ENCODE results near the gene NEB. TPM values are rescaled to one million over a fixed set of nuclear protein-coding genes. Genes with fewer than 3 reads are reported as not detected.

NEB gene
- total RNA-seq, result under 1 TPM; 0.12 to 0.26 TPM

GRCh38 chr2:151733771-151734672 lies at the start of gene NEB:
Gene NEB, minus strand, starts transcription at chr2:151734476. Its CDS starts 1,320 bp downstream, at chr2:151733156.
- H3K4me3 Mint-ChIP-seq, result no peak within 1 kb of the TSS
- no peak within 1 kb of the TSS for H3K27ac Mint-ChIP-seq
- no peak for DNase-seq
- CTCF ChIA-PET, result no interaction called here
- no peaks in the 10 kb centered on the region for H3K4me1 Mint-ChIP-seq
- no peak for ATAC-seq
- H3K27me3 Mint-ChIP-seq, result peaks cover 7% of the 10 kb centered on the region
- H3K36me3 Mint-ChIP-seq, result no peaks in the 10 kb centered on the region
- H3K9me3 Mint-ChIP-seq (ENCODE audit: low read depth), result no peaks in the 10 kb centered on the region

DNA sequence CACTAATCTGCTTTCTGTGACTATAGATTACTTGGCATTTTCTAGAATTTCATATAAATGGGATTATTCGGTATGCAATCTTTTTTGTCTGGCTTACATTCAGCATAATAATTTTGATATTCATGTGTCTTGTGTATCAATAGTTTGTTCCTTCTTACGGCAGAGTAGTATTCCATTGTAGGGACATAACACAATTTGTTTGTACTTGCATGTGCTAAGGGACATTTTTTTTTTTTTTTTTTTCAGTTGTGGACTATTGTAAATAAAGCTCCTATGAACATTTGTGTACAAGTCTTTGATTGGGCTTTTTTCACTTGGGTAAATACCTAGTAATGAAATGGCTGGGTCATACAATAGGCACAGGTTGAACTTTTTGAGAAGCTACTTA lies 48.9 kb upstream of the NEB start:
- Mint-ChIP-seq H3K36me3 (peaks cover 41% of the 10 kb centered on the region), H3K27me3 (no peaks in the 10 kb centered on the region)
- DNase-seq, result no peak

GRCh38 chr2:151782378-151783132 lies 48.3 kb upstream of the NEB start:
- Mint-ChIP-seq H3K9me3 (ENCODE audit: low read depth) (no peaks in the 10 kb centered on the region), H3K27me3 (no peaks in the 10 kb centered on the region), H3K4me1 (no peaks in the 10 kb centered on the region), H3K36me3 (peaks cover 42% of the 10 kb centered on the region), H3K4me3 (no peak overlapping the region), H3K27ac (no peak overlapping the region)
- CTCF ChIA-PET, result interaction anchor here (1.1 kb wide), 1 partner anchor 45 kb away, joined by 3 read pairs; no protein-coding TSS in a partner anchor
- DNase-seq, result no peak
- ATAC-seq, result no peak

More for the DNA sequence above, 48.9 kb upstream of the NEB start:
- no peak overlapping the region for H3K4me3 Mint-ChIP-seq
- H3K9me3 Mint-ChIP-seq (ENCODE audit: low read depth), result no peaks in the 10 kb centered on the region
- no peaks in the 10 kb centered on the region for H3K4me1 Mint-ChIP-seq
- ATAC-seq, result no peak
- CTCF ChIA-PET, result interaction anchor here (1.1 kb wide), 1 partner anchor 46 kb away, joined by 3 read pairs; no protein-coding TSS in a partner anchor
- no peak overlapping the region for H3K27ac Mint-ChIP-seq

DNA sequence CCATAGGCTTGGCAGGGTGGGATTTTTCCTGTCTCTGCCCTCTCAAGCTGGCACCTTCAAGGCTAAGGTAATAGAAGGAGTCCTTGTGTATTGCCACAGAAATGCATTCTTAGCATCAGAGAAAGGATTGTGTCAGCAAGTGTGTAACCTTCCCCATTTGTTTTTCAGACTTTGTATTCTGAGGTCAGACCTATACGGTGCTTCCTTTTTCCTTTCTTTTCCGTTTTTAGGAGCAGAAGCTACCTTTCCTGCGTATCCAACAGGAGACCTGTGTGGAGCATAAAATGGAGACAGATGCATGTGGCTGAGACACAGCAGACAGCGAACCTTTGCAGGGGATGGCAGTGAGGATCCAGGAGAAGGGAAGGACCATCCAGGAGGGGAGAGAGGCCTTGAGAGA lies 47.4 kb upstream of the NEB start:
- Mint-ChIP-seq H3K4me3 (no peak overlapping the region), H3K27ac (no peak overlapping the region), H3K36me3 (peaks cover 48% of the 10 kb centered on the region), H3K4me1 (no peaks in the 10 kb centered on the region), H3K27me3 (no peaks in the 10 kb centered on the region), H3K9me3 (ENCODE audit: low read depth) (no peaks in the 10 kb centered on the region)
- DNase-seq, result no peak
- ATAC-seq, result no peak
- CTCF ChIA-PET, result no interaction called here

DNA sequence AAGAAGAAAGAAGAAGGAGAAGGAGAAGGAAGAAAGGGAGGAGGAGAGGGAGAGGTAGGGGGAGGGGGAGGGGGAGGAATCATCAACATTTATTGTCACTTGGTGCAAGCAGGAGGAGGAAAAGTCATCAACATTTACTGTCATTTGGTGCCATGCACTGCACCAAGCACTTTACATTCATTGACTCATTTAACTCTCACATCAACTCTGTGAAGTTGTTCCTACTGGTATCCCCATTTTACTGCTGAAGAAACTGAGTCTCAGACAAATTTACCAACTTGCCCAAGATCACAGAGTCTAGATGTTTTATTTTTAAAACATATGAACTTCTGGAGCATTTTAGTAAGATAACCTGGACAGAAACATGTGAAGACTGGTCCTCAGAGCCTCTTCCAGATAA lies 46.7 kb upstream of the NEB start:
- DNase-seq, result no peak
- no peak for ATAC-seq
- Mint-ChIP-seq H3K36me3 (peaks cover 54% of the 10 kb centered on the region), H3K27ac (no peak overlapping the region), H3K4me1 (no peaks in the 10 kb centered on the region), H3K4me3 (no peak overlapping the region), H3K9me3 (ENCODE audit: low read depth) (no peaks in the 10 kb centered on the region), H3K27me3 (no peaks in the 10 kb centered on the region)
- CTCF ChIA-PET, result no interaction called here

DNA sequence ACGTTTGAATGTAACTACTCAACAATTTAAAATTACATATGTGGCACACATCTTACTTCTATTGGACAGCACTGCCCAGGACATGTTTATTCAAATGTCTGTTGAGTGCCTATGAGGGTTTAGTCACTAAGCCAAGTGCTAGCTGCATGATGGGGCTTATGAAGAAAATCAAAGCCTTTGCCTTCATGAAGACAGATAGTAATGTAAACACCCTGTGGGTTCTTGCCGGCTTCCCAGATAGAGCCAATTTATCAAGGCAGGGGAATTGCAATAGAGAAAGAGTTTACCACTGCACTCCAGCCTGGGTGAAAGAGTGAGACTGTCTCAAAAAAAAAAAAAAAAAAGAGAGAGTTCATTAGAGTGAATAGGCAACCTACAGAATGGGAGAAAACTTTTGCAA lies 43.7 kb upstream of the NEB start:
- DNase-seq (no peak), ATAC-seq (no peak)
- H3K27me3 Mint-ChIP-seq, result no peaks in the 10 kb centered on the region
- CTCF ChIA-PET, result no interaction called here
- no peak overlapping the region for H3K4me3 Mint-ChIP-seq
- peaks cover 48% of the 10 kb centered on the region for H3K36me3 Mint-ChIP-seq
- H3K9me3 Mint-ChIP-seq (ENCODE audit: low read depth), result no peaks in the 10 kb centered on the region
- H3K27ac Mint-ChIP-seq, result no peak overlapping the region
- H3K4me1 Mint-ChIP-seq, result no peaks in the 10 kb centered on the region

DNA sequence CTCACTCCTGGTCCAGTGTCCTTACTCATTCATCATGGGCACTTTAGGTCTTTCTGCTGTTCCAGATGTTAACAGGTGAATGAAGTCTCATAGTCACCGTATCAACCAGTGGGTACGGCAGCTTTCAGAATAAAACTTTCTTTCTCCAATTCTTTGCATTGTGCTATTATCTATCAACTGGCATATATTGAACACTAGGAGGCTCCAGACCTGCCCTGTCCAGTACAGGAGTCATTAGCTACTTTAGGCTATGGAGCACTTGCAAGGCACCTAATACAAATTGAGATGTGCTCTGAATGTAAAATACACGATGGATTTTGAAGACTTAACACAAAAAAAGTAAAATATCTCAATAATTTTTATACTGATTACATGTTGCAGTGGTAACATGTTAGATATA lies 43.2 kb upstream of the NEB start:
- Mint-ChIP-seq H3K36me3 (peaks cover 47% of the 10 kb centered on the region), H3K27me3 (no peaks in the 10 kb centered on the region), H3K9me3 (ENCODE audit: low read depth) (no peaks in the 10 kb centered on the region), H3K4me1 (no peaks in the 10 kb centered on the region), H3K4me3 (no peak overlapping the region), H3K27ac (no peak overlapping the region)
- ATAC-seq (no peak), DNase-seq (no peak)
- CTCF ChIA-PET, result no interaction called here

DNA sequence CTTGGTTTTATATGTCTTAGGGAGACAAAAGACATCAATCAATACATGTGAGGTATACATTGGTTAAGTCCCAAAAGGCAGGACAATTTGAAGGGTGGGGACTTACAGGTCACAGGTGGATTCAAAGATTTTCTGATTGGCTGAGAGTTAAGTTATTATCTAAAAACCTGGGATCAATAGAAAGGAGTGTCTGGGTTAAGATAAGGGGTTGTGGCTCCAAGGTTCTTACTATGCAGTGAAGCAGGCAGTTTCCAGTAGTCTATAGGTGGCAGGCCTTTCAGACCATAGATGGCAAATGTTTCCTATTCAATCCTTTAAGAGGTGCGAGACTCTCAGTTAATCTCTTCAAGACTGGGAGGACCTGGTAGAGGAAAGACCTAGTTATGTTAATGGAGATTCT lies 42.1 kb upstream of the NEB start:
- H3K27ac Mint-ChIP-seq, result no peak overlapping the region
- CTCF ChIA-PET, result no interaction called here
- ATAC-seq (no peak), DNase-seq (no peak)
- no peaks in the 10 kb centered on the region for H3K9me3 Mint-ChIP-seq (ENCODE audit: low read depth)
- H3K4me1 Mint-ChIP-seq, result no peaks in the 10 kb centered on the region
- no peaks in the 10 kb centered on the region for H3K27me3 Mint-ChIP-seq
- H3K4me3 Mint-ChIP-seq, result no peak overlapping the region
- H3K36me3 Mint-ChIP-seq, result peaks cover 43% of the 10 kb centered on the region

DNA sequence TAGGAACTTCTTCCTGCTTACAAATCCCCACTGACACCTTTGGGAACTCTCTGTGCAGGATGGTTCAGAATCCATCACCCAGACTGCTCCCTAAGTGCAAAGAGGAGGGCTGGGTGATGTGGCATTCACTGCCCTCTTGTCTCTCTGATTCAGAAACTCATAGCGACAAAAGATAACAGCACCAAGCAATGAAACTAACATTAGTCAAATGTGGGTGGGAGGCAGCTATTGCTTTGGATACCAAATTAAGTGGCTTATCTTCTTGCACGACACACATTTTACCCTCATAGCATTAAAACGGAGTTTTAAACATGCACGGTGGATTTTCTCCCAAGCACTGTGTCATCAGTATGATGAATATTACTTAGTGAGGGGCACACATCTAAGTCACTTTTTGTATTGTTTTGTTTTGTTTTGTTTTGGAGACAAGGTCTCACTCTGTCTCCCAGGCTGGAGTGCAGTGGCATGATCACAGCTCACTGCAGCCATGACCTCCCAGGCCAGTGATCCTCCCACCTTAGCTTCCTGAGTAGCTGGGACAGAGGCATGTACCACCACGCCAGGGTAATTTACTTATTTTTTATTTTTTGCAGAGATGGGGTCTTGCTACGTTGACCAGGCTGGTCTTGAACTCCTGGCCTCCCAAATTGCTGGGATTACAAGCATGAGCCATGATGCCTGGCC lies 40.9 kb upstream of the NEB start:
- DNase-seq (no peak), ATAC-seq (no peak)
- Mint-ChIP-seq H3K4me3 (no peak overlapping the region), H3K27me3 (no peaks in the 10 kb centered on the region), H3K27ac (no peak overlapping the region), H3K4me1 (no peaks in the 10 kb centered on the region), H3K9me3 (ENCODE audit: low read depth) (no peaks in the 10 kb centered on the region), H3K36me3 (peaks cover 37% of the 10 kb centered on the region)
- CTCF ChIA-PET, result no interaction called here

GRCh38 chr2:151774506-151774905 lies 40.2 kb upstream of the NEB start:
- Mint-ChIP-seq H3K27ac (no peak overlapping the region), H3K27me3 (no peaks in the 10 kb centered on the region), H3K9me3 (ENCODE audit: low read depth) (no peaks in the 10 kb centered on the region), H3K36me3 (peaks cover 30% of the 10 kb centered on the region), H3K4me1 (no peaks in the 10 kb centered on the region), H3K4me3 (no peak overlapping the region)
- DNase-seq (no peak), ATAC-seq (no peak)
- CTCF ChIA-PET, result no interaction called here

DNA sequence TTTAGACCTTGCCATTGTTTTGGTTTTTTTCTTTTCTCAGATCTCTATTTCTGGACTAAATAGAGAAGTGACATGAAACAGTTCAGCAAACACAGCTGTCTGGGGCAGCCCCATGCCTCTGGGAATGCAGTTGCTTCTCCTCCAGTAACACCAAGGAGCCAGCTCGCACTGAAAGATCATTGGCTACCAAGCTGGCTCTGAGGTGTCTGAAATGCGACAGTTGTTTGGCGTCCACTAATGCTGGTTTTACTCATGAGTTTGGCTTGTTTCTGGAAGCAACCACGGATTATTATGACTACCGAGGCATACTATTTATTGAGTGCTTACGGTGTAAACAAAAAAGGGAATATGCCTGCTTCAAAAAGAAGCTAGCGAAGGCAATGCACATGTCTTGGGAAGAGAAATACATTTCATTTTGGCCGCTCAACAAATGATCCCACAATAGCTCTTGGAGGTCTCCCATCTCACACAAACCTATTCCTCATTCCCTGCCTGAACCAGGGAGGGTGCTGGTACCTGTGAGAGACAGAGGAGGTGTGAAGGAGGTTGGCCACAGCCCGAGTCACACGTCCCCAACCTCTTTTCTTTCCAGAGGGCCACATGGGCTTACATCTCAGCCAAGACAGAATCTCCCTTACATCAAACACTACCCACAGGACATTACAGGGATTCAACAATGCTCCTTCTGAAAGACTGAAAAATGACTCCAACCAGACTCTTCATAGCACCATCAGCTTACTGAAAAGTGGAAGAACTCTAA lies 37.5 kb upstream of the NEB start:
- Mint-ChIP-seq H3K9me3 (ENCODE audit: low read depth) (no peaks in the 10 kb centered on the region), H3K4me3 (no peak overlapping the region), H3K36me3 (peaks cover 11% of the 10 kb centered on the region), H3K4me1 (peaks cover 5% of the 10 kb centered on the region), H3K27ac (no peak overlapping the region), H3K27me3 (no peaks in the 10 kb centered on the region)
- ATAC-seq (no peak), DNase-seq (no peak)
- CTCF ChIA-PET, result no interaction called here

- H3K9me3 Mint-ChIP-seq (ENCODE audit: low read depth), result no peaks in the 10 kb centered on the region
- ATAC-seq (no peak), DNase-seq (no peak)
- no peak overlapping the region for H3K4me3 Mint-ChIP-seq
- no peak overlapping the region for H3K27ac Mint-ChIP-seq
- H3K36me3 Mint-ChIP-seq, result peaks cover 4% of the 10 kb centered on the region
- no peaks in the 10 kb centered on the region for H3K27me3 Mint-ChIP-seq
- H3K4me1 Mint-ChIP-seq, result peaks cover 13% of the 10 kb centered on the region
- CTCF ChIA-PET, result no interaction called here
Measured at GRCh38 chr2:151770995-151771394, 36.7 kb upstream of the NEB start.

- no peak for ATAC-seq
Measured at GRCh38 chr2:151769606-151770005, 35.3 kb upstream of the NEB start.

More at GRCh38 chr2:151769606-151770005, 35.3 kb upstream of the NEB start:
- Mint-ChIP-seq H3K36me3 (no peaks in the 10 kb centered on the region), H3K4me1 (peaks cover 20% of the 10 kb centered on the region), H3K27me3 (no peaks in the 10 kb centered on the region), H3K27ac (no peak overlapping the region), H3K9me3 (ENCODE audit: low read depth) (no peaks in the 10 kb centered on the region), H3K4me3 (no peak overlapping the region)
- DNase-seq, result no peak
- CTCF ChIA-PET, result no interaction called here

All from activated CD8-positive, alpha-beta memory T cell treated with anti-CD3 and anti-CD28 coated beads, Interleukin-2, amount 10 ng/mL, durations not matched to agents 7 days and 5 days (primary cell).